ENCODE data around the gene SETMAR.
"Not testable (repeated sequence)": the region's sequence is repeated elsewhere in the genome, so short reads cannot be mapped to it uniquely, and the experiment has no call there.

Gene SETMAR

DNA sequence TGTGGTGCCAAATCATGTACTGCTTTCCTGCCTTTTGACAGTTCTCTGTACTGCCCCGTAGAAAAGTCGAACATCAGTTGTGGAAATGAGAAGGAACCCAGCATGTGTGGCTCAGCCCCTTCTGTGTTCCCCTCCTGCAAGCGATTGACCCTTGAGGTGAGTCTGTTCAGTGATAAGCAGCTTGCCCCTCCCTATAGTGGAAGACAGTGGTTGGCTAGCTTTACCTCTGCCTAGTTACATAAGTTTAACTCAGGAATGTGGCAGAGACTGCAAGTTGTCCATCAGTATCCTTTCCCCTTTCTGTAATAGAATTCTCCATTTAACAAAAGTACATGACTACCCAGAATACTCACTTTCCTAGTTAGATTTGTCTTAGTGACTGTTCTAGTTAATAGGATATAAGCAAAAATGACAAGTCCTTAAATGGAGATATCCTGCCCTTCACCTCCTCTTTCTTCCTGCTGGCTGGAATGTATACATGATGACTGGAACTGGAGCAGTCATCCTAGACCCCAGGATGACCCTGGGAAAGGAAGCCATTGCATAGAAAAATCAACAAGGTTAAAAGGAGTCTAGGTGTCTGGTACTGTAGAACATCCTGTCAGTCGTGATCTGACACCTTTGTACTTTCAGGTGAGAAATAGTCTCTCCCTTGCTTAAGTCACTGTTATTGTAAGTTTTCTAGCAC lies 10.6 kb downstream of the SETMAR start:
- DNase-seq (ENCODE audit: low spot score) = no peak

DNA sequence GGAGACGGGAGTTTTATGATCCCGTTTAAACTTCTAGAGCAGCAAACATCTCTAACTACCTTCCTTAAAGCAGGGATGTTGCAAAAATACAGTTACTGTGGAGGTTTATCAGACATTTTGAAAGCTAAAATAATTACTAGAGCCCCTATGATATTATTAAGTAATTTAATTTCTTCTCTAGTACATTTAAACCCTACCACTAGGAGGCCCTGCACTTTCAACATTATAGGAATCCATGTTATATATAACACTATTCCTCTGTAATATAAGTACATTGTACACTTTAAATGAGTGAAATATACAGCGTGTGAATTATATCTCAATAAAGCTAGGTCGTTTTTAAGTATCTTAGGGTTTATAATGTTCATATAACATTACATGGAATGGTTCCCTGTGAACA lies 11.5 kb downstream of the SETMAR start:
- no peak for DNase-seq (ENCODE audit: low spot score)

DNA sequence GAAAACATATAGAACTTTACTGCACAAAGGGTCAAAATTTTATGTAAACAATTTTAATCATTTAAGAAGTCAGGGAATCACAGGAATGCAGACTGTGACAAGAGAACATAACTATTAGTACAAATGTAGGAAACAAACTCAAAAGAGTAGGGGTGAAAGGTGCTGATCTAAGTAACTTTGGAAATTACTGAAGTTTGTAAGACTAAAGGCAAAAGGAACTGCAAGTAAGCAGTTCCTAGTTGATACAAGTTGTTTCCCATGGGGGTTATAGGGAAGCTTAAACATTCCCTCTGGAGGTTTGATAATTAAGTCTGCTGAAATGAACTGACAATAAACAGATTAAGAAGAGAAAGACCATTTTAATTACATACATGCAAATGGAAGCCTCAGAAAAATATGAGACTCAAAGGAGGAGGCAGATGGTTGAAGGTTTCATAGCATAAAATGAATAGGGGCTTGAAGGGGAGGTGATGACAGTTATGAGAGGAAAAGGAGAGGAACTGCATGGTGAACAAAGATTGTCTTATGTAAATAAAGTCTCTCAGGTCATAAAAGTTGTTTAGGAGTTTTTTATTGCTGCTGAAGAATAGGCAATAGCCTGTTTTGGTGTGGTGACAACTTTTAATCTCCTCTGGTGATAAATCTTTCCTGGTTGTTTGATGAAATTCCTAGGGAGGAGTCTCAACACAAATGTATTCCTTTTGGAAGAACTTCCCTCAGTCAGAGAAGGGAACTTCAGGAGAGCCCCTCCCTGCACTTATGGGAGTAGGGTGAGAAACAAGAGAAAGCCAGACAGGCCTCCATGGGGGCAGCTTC lies 17.1 kb downstream of the SETMAR start:
- DNase-seq (ENCODE audit: low spot score) = no peak

DNA sequence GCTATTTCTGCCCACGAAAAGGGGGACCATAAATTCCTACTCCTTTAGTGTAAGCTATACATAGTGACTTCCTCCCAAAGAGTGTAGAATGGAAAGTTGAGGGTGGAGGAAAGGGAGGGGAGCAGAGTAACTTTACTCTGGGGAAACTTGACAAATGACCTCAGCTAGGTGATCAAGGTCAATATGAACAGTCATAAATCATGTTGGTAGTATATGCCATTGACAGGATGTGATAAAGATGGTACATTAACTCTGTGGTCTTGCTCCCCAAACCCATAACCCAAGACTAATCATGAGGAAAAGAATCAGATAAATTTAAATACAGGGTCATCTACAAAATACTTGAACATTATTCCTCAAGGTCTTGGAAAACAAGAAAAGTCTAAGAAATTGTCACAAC lies 18.6 kb downstream of the SETMAR start:
- DNase-seq (ENCODE audit: low spot score) = no peak

DNA sequence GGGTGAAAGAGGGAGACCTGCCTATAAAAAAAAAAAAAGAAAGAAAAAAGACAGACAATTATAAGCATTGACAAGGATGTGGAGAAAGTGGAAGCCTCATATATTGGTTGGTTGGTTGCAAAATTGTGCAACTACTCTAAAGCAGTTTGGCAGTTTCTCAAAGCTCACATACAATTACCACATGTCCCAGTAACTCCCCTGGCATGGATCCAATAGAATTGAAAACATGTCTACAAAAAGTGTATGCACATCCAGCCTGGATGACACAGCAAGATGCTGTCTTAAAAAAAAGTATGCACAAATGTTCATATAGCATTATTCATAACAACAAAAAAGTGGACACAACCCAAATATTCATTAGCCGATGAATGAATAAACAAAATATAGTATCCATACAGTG lies 19.5 kb downstream of the SETMAR start:
- peak; percentile 38 for DNase-seq (ENCODE audit: low spot score)

DNA sequence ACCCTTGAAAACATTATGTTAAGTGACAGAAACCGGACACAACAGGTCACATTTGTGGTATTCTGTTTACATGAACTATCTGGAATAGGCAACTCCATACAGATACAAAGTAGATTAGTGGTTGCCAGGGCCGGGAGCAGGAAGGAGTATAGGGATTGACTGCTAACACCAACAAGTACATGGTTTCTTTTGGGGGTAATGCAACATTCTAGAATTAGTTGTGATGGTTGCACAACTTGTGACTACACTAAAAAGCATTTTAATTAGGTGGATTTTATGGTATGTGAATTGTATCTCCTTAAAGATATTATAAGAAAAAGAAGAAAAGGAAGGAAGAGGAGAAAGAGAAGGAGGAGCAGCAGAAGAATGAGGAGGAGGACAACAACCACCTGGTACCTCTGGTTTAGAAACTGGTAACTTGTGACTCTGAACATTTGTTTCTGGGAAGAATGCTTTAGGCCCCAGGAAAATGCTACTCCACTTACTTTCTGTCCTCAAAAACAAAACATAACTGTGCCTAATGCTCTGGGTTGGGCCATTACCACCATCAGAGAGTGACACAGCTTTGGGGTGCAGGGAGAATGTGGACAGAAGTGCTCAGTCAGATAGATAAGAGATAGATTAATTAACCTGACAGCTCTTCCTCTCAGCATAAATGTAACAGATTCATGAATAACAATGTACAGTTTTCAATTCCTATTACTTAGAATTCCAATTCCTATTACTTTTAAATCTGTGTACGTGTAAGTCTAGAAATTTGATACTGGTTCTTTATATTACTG lies 20.3 kb downstream of the SETMAR start:
- no peak for DNase-seq (ENCODE audit: low spot score)

DNA sequence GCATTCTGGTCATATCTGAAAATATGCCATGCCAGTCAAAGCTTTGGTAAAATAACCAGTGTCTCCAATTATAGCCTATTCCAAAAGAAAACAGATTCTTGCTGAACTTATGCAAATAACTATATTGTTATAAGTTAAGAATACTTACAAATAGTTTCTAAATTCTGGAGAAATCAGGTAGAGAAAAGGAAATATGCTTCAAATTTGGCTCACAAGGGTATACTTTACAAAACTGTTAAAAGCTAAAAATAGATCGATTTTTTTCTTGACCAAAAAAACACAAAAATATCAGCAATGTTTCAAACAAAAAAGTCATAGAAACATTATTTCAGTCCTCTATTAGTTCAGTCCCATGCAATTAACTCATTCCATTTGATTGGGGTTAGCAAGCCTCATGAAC lies 23.7 kb downstream of the SETMAR start:
- no peak for DNase-seq (ENCODE audit: low spot score)

DNA sequence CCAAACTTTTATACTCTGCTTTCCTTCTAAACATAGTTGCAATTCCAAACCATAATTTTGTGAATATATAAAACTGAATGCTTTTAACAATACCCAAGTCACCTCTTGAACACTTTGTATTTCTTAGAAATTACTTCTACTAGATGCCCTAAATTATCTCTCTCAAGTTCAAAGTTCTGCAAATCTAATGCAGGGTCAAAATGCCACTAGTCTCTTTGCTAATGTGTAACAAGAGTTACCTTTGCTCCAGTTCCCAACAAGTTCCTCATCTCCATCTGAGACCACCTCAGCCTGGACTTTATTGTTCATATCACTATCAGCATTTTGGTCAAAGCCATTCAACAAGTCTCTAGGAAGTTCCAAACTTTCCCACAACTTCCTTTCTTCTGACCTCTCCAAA lies 26.6 kb downstream of the SETMAR start:
- DNase-seq (ENCODE audit: low spot score) = not testable (repeated sequence)

DNA sequence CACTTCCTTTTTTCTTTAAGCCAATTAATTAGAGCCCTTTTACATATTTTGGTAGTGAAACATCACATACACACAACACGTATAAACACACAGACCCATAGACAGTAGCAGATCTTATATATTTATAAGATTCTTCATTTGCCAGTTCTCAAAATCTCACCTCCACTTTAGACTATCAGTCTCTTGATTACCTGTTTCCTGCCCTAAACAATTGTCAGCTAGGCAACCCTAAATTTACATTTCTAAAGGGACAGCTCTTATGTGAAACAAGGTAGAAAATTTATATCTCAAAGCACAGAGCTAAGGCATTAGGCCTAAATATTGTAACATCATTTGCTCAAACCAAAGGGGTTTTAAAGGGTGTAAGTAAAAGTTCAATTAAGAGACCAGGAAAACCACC lies 28.9 kb downstream of the SETMAR start:
- DNase-seq (ENCODE audit: low spot score) = no peak

DNA sequence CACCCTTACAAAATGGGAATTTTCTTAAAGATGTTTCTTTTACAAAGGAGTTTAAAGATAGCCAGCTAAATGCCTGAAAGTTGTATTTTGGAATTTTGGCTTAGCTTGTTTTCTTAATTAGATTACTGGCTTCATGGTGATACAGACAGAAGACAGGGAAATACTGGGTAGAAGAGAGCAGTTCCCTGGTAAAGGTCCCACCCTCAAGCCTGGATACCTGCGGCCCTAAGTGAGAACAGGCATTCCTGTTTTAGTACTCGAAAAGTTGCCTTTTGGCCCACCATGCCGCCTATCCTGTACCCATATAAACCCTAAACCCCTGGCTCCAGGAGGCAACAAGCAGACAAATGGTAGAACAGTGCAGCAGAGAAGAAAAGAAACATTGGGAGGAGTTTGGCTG lies 29.4 kb downstream of the SETMAR start:
- DNase-seq (ENCODE audit: low spot score) = no peak

DNA sequence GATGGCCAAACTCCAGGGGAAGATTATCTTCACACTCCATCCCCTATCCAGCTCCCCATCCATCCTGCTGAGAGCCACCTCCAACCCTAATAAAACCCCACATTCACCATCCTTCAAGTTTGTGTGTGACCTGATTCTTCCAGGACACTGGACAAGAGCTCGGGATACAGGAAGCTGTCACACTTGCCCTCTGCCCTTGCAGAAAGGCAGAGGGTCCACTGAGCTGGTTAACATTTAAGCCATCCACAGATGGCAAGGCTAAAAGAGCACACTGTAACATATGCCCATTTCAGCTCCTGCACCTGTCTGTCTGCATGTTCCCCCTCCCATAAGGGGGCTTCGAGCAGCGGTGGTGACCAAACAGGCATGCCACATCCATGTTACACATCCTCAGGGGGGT lies 29.8 kb downstream of the SETMAR start:
- no peak for DNase-seq (ENCODE audit: low spot score)

DNA sequence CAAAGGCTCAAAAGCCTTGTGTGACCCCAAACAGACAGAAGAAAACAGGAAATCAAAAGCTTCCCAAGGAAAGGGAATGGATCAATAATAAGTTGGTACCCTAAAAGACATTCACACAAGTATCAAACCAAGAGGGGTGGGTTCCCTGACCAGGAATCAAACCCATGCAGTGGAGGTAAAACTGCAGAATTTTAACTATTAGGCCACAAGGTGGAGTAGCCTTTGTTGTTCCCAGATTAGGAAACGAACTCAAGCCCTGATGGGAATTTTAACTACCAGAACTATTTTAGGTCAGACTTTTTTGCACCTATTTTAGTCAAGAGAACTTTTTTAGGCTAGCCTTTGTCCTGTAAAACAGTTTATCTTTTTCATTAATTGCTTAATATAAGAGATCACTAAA lies 31.4 kb downstream of the SETMAR start:
- DNase-seq (ENCODE audit: low spot score) = no peak

DNA sequence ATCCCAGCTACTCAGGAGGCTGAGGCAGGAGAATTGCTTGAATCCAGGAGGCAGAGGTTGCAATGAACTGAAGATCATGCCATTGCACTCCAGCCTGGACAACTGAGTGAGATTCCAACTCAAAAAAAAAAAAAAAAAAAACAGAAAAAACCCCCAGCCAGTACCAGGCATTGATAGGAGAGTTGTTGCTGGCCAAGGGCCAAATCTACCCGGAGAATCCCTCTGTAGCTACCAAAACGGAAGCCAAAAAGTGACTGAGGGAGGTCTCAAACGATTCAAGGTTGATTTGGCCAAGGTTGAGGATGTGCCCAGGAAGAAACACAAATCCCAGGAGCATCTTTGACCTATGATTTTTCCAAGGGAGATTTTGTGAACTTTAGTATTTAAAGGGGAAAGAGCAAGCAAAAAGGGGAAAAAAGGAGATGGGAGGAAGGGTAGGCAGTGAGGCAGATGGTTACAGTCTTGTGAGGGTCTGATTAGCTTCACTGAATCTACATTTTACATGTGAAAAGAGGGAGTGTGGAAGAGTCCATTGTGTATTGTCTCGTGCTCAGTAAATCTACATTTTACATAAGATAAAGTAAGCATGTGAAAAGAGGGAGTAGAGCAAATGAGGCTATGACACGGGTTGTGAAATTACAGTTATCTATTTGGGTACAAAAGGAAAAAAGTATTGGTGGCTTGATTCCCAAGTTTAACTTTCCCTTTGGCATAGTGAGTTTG lies 32.8 kb downstream of the SETMAR start:
- no peak for DNase-seq (ENCODE audit: low spot score)

DNA sequence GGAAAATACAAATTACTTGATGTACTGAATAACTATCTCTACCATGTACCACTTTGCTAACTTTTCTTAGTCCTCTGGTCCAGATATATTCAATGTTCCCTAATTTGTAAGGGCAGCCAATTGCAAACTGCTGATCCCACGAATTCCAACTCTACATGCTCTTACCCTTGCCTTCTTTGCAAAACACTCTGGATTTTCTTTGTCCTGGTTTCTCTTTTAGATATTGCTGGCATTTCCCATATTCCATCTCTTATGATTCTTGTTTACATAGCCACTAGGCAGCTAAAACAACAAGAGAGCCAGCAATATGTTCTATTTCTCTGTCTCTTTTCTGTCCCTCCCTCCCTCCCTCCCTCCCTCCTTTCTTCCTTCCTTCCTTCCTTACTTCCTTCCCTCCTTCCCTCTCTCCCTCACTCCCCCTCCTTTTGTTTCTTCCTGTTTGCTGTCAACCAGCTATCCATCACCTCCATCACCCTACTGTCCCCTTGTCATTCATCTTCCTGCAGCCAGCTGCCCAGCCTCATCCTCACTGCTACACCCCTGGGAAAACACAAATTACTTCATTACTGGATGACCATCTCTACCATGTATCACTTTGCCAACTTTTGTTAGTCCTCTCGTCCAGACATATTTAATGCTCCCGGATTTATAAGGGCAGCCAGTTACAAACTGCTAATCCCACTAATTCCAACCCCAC lies 33.8 kb downstream of the SETMAR start:
- DNase-seq (ENCODE audit: low spot score) = no peak

DNA sequence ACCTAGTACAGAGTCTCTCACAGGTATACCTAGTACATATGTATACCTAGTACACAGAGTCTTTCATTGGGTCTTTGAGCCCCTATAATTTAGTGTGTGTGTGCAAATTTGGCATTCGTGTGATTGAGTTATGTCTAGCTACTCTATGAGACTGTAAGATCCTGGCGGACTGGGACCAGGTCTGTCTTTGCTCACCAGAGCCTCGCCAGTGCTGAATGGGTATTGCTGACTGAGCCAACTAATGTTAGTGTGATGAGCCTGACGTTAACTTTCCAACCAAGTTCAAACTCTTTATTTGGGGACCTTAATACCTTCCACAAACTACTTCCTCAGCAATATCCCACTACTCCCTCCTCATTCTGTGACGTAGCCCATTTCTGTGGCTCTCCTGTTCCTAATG lies 35.6 kb downstream of the SETMAR start:
- no peak for DNase-seq (ENCODE audit: low spot score)

DNA sequence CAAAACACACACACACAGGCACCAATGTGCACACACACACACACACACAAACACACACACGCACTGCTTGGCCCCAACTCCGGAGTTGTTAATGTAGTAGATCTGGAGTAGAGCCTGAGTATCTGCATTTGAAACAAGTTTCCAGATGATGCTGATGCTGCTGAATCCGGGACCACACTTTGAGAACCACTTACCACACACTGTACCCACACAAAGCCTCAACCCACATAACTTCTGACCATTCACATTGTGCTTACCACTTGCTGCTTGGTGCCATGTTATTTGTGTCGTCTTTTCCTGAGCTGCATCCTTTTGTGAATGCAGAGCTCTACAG lies 36.9 kb downstream of the SETMAR start:
- no peak for DNase-seq (ENCODE audit: low spot score)

DNA sequence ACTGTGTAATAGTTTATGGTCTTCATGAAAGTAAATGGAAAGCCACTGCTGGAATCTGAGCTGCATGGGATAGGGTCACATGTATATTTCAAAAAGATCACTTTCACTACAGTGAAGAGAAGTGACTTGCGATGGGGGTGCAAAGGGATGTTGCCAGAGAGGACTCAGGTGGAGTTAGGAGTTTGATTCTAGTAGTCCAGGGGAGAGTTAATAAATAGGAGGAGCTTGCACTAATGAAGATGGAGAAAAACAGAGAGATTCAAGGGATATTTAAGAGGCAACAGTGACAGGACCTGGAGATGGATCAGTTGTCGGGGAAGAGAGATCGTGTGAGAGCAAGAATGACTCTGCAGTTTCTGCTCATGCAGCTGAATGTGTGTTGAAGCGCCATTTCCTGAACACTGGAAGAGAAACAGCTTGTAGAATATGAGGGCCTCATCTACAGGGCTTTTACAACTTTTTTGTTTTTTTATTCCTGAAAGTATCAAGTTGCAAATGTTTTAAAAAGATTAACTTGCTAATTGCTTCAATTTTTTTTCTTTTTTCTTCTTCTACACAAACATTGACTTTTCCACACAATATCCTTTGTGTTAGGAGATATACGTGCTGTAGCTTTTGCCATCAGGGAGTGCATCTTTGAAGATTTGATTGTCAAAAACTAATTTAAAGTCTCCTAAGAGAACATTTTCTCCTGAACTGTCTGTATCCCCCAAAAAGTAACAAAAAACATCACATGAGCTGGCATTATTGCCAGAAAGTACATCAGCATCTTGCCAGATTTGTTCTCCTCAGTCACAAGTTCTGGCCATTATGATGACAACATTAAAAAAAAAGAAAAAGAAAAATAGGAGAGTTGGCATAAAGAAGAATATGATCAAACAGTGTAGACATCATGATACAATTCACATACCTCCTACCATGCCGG lies 37.5 kb downstream of the SETMAR start:
- DNase-seq (ENCODE audit: low spot score) = no peak

DNA sequence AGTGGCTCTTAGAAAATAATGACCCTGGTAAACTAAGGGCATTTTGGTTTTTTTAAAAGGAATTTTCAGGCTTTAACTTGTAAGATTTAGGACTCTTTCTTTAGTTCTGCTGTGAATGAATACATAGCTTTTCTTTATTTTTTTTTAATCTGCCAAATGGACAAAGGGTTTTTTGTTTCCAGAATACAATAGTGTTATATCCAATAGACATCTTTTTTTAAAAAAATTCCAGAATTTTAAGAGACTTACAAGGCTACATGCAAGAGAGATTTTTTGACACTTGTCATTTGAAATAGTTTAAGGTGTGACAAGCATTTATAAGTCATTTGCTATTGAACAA lies 38.1 kb downstream of the SETMAR start:
- no peak for DNase-seq (ENCODE audit: low spot score)

DNA sequence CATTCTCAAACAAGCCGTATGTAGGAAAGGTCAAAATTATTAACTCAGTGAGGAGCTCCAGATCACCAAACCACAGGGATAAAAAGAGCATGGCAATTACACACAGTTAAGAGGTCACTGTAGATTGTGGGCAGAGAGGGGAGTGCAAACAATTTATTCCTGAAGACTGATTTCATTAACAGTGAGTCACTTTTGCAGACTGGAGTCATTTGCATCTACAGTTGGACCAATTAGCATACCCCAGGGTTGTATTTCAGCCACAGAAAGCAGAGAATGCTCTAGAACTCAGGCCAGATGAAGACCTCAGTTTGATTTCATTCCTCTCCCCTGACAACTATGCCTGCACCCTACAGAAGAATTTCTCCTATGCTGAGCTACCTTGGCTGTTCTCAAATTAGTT lies 40.1 kb downstream of the SETMAR start:
- DNase-seq (ENCODE audit: low spot score) = peak; percentile 60

DNA sequence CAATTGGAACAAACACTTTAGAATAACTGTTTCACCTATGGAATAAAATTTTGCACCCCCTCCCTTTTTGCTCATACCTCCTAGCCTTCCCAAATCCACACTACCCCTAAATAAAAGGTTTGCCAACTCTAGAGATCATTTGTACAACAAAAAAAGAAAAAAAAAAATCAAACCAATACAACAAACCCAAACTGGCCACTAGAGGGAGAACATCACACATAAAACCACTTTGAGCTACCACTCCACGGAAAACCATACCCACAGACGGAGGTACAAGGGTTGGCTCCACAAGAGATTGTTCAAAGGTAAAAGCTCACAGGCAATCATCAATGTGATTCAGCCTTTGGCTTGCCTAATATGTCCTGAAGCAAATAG lies 47.6 kb downstream of the SETMAR start:
- DNase-seq (ENCODE audit: low spot score) = peak; percentile 77
